ENCODE data around the gene CALML6.

DNA sequence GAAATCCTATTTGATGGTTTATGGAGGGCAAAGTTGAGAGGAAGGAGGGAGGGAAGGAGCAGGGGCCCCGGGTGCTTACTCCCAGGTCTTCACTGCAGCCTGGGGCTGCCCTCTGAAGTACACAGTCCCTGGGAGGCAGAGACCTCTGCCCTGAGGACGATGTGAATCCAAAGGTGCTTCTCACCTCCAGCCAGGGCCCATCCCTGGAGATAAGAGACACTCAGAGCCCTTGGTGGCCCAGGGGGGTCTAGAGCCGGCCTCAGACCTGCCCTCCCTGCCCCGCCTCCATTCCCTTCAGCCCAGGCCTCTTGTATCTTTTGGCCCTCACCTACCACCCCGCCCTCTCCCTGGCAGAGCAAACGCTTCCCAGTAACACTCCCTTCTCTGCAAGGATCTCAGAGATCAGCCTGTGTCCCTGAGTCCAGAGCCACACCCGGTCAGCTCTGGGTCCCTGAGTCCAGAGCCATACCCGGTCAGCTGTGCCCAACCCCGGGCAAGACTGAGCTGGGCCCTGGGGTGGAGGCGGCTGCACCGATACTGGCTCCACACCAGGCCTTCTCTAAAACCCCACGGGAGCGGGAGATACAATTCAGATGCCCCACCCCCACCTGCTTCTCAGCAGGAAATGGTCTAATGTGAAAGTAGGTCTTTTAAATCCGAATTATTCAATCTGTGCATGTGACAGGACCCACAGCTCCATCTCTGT is 20.6 kb upstream of the CALML6 start:
- TF ChIP-seq, protein P1, sequence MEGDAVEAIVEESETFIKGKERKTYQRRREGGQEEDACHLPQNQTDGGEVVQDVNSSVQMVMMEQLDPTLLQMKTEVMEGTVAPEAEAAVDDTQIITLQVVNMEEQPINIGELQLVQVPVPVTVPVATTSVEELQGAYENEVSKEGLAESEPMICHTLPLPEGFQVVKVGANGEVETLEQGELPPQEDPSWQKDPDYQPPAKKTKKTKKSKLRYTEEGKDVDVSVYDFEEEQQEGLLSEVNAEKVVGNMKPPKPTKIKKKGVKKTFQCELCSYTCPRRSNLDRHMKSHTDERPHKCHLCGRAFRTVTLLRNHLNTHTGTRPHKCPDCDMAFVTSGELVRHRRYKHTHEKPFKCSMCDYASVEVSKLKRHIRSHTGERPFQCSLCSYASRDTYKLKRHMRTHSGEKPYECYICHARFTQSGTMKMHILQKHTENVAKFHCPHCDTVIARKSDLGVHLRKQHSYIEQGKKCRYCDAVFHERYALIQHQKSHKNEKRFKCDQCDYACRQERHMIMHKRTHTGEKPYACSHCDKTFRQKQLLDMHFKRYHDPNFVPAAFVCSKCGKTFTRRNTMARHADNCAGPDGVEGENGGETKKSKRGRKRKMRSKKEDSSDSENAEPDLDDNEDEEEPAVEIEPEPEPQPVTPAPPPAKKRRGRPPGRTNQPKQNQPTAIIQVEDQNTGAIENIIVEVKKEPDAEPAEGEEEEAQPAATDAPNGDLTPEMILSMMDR (IDR thresholded peaks at IDR 0.05): no peak
- peak; percentile 58 to 59 for TF ChIP-seq POLR2A (IDR thresholded peaks at IDR 0.05)

All from Peyer's patch (tissue), 4 donors.